ENCODE measurements around the gene IFFO2.

DNA sequence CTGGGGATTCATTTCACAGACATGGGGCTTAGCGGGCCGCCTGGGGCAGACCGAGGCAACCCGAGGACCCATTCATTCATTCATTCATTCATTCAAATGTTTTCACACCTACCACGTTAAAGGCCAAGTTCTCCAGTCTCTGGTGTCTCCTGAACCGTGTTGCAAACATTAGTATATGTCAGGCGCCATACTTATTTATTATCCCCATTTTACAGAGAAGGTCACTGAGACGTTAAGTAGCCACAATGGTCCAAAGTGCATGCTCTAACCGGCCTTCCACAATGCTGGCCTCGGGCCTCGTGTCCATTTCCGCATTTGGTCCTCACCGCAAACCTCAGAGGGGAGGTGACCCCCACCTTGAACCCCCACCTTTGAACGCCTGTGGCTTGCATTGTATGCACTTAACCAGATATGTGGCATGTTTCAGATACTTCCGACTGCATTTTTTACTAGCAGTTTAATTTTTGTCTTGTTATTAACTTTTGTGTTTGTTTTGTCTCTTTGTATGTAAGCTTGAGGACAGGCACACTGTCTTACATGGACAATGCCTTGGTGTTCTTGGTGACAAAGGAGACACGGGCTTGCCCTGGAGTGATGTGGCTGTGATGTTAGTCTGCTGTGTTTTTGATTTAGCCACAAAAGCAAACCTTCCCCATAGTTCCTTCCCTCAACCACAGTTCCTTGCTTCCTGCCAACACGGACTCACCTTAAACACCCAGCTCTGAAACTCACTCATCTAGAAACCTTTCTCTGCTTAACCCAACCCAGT lies 1.2 kb upstream of the IFFO2 start:
- TF ChIP-seq POLR2AphosphoS5 (IDR thresholded peaks at IDR 0.05; ENCODE audit: low read depth, low read length) (no peak), SPI1 (IDR thresholded peaks at IDR 0.05; ENCODE audit: low read depth, low read length) (no peak), TAF1 (IDR thresholded peaks at IDR 0.05; ENCODE audit: low read depth, low read length) (no peak)

Measured in GM12891 (cell line).